Peyer's patch (tissue), 4 donors: ENCODE results near the gene SMPD4.

Experiments
- CTCF ChIP-seq, 6 experiments: fragments of 450-650 bp in 4 of 6; fragments of 200-600 bp in 2 of 6; sonication (generic) in 1 of 6; IDR thresholded peaks; one replicate each; pipeline ENCODE4 v1.5.1; 2017 to 2019; ENCODE audit warnings: antibody characterized with exemption in 6 of 6, mild to moderate bottlenecking in 3 of 6, moderate library complexity in 1 of 6
- POLR2A ChIP-seq, 2 donors: fragments of 450-650 bp; IDR thresholded peaks; one replicate each; pipeline ENCODE4 v1.5.1; 2017; ENCODE audit warnings: antibody characterized with exemption in 2 of 2, mild to moderate bottlenecking in 2 of 2, moderate library complexity in 2 of 2

- TF ChIP-seq CTCF (IDR thresholded peaks at IDR 0.05) (no peak), POLR2A (IDR thresholded peaks at IDR 0.05) (no peak)
Measured at GRCh38 chr2:130187268-130187667, 5.9 kb upstream of the SMPD4 start.
